Inflammatory macrophage (primary cell): ENCODE measurements around the gene MAML3.

ENCODE experiments used
- DNase-seq, 2 donors: peaks; one replicate each; pipeline ENCODE4 v3.0.0-alpha.2; 2020 to 2022

MAML3 gene

DNA sequence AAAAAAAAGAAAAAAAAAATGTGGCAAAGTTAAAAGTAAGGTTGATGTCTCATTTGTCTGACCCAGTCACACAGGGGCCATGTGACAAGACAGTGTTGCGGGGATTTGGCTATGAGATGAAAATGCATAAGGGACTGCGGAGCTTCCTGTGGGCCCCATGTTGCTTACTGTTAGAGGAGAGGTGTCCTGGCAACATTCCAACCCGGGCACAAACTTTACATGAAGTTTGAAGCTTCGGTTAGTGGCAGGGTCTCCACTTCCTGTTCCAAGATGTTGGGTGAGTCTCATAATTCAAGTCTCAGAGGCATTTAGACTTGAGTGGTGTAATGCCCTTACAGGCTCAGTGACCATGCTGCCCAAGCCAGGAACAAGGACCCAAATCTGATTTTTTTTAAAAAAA, 111.3 kb downstream of the MAML3 start:
- no peak for DNase-seq

DNA sequence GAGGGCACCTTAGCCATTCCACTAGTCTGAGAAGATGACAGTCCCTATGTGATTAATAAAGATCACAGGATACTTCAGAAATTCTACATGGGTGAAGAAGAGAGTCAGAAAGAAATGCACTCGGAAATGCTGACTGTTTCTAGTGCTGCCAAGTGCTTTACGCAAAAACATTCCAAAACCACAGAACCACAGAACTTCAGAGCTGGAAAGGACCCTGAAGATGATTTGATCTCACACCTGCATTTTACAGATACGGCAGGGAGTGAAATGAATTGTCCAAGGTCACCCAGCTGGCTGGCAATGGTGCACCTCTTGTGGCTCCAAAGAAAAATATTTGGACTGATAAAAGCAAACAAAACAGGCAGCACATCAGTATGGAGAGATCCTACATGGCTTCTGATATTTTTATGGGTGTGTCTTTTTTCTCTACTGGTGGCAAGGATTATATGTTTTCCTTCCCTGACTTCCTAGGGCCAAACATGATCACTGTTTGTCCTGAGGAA, 115.9 kb downstream of the MAML3 start:
- no peak for DNase-seq

DNA sequence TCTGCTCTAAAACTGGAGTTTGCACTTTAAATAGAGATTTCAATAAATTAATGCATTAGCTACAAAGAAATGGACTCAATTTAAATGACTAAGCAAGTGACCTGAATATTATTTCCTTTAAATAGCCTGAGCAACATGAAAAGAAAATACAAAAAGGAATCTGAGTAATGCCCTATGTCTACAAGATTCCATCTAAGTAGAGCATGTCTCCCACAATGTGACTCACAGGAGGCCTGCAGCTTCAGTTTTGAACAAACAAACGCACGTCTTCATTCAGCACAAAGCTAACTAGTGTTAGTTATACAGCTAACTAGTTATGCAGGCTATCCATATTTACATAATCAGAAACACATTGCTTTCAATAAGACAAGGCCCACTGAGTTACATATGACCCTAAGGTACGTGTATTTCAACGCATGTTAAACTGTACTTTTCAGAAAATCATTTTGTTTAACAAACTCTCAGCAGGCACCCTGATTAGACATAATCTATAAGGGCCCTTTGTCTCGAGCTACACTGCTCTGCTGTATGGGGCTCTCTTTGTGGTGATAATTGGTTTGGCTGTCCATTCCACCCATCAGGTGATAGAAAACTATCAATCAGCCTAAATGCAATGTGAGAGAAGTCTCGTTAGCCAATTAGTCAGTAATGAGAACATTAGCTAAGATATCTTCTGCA, 116.5 kb downstream of the MAML3 start:
- no peak for DNase-seq

DNA sequence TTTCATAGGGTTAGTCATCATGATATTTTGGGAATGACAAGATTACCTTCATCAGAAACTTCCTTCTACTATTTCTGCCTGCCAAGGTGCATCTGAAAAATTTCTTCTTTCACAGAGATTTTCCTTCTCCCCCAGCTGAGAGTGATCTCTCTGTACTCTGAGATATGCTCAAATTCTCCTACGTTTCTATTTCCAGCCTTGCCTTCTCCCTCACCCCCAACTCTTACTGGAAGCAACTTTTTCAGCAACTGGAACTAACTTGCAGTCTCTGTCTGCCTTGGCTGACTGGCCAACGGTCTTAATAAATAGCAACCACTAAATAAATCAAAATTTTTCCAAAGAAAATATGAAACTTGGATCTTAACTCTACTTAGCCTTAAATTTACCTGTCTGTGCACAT, 122.3 kb downstream of the MAML3 start:
- DNase-seq: no peak

DNA sequence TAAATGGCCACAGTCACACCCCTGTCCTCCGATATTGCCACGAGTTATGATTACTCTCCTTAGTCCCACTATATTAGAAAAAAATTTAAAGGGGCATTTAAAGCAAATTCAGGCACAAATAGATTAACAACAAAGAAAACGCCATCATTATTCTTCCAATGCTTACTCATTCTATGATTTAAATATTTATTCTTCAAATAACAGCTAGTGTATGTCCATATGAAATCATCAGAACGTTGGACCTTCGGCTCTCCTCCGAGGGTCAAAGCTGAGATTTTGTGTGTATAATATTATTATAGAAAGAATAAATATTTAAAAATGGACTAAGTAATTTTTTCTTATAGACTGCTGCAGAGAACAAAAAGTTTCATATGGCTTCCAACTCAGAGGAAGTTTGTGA, 122.9 kb downstream of the MAML3 start:
- no peak for DNase-seq

DNA sequence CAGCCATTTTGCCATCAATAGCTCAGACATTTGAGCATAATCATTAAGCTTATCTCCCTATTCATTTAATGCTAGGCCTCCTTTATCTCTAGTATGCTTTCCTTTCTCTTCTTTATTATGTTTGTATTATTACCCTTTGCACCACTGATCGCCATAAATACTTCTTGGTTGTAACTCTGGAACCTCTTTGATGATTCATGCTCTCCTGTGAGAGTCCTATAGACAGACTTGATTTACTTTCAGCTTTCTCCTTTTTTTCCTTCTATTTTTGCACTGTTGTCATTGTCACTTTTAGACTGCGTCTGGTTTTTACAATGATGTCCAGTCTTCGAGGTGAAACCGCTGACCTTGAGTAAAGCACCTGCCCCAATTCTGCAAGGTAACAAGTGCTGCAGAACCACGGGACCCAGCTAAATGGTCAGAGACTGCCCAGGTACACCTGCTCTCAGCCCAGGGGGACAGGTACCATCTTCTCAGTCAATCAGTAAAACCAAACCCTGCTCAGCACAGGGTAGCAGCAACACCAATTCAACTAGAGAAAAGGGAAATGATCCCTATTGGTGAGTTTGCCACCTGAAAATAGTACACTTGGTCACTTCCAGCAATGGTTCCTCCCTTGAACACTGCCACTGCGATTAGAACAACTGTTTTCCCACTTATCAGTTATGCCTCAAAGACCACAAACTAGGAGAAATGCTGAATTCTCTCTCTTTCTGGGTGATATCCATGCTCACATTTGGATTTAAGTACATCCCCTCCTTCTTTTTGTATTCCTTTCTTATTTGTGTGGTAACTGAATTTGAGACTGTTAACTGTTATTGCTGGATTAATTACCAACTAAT, 125.1 kb downstream of the MAML3 start:
- no peak for DNase-seq

DNA sequence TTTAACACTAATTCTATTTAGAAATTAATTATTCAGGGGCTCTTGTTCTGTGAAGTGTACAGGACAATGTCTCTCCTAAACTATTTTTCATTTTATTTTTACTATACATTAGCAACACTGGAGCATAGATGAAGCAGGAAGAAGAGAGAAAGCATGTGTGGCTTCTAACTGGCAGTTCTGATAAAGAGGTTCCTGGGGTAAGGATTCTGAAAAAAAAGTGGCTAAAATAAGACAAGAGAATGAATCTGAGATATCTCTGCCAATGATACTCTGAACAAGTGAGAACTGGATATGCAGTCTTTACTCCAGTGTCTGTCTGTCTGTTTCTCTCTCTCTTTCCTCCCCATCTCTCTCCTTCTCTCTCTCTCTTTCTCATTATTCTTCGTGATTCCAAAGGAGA, 125.9 kb downstream of the MAML3 start:
- no peak for DNase-seq

DNA sequence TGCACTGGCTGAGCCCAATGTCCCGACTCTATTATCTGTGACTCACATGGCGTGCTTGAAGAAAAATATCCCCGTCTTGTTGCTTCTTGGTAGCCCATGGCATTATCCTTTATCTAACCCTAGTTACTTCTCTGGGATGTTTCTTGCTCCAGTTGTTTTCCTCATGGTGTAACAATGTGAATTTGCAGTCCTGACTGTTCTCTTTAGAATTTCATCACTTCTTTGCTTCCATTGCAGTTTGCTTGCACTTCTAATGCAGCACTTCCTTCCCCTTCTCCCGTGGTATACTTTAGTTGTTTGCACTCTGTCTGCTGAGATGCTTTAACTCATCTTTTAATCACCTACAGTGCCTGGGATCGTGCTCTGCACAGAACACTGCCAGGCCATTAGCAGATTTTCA, 126.9 kb downstream of the MAML3 start:
- peak; percentile 24 to 61 for DNase-seq

DNA sequence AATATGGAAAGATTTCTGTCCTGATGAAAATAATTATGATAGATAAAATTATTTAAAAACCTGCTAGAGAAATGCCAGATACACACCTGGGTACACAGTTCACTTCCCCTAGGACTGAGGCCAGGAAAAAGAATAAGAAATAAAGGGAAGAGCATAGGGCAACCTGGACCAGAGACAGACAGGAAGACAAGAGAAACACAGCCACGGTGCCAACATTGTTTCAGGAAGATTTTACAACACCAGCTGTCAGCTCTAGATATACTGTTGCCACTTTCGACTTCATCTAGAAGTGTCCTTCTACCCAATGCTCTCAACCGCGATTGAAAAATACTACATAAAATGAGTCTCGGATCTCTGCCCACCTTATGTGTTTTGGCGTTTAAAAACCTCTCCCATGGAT, 128.5 kb downstream of the MAML3 start:
- no peak for DNase-seq

DNA sequence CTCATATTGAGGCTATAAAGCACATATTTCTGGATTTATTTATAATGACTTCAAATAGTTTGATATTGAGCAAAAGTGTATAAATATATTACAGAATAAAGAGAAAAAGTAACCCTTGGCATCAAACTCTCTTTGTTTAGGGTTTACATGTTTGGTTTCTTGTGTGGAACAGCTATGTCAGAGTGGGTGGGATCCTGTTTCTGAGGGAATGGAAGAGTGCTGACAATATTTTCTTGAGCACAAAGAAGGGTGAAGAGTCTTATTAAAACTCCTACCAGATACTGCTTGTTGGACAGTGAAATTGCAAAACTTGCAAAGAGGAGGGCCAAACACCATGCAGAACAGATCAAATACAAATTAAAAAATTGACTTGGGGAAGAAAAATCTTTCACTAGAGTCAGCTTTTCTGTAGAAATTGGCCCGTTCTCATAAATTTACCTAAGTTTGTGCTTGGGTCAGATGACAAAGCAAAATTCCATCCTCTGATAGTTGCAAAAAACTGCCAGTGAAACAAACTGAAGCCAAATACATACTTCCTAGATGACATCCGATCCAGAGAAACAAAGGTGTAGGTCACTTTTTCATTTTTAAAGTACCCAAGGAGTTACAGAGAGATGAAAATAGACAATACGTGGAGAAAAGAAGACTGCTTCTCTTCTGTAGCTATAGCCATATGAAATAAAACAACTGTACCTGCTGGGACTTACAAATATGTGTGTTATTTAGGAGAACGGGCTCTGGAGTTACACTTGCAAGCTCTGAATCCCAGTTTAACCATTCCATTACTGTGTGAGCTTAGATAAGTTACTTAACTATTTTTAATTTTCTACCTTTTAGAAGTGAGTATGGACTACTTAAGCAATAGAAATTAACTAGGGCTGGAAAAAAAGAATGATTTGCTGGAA, 133.3 kb downstream of the MAML3 start:
- DNase-seq: no peak

DNA sequence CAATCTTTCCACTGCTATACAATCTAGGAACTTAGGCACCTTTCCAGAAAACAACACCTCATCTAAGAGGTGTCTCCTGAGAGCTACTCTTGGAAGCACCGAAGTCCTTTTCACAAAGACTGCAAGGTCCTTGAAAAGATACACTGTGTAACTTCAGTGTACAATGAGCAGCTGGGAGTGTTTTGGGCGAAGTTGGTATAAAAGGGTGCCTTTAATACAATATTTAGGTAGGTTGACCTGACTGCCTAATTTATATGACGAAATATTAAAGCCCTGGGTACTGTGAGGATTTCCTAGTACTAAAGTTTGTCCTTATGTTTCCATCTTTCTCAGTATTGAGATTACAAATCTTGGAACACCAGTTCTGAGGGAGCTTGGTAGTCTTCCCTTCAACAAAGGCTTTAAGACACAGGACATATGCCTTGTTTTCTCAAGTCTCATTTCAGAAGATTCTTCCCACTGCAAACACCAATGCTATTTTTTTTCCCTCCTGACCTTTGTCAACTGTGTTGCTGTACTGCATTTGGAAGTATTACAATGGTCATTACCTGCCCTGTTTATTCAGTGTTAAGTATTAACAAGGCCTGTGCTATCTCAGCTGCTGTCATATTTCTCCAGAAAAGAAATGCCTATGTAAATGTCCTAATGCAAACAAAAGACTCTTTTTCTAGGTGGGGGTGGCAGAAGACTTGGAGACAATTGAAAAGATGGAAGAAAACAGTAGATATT, 134.2 kb downstream of the MAML3 start:
- no peak for DNase-seq

DNA sequence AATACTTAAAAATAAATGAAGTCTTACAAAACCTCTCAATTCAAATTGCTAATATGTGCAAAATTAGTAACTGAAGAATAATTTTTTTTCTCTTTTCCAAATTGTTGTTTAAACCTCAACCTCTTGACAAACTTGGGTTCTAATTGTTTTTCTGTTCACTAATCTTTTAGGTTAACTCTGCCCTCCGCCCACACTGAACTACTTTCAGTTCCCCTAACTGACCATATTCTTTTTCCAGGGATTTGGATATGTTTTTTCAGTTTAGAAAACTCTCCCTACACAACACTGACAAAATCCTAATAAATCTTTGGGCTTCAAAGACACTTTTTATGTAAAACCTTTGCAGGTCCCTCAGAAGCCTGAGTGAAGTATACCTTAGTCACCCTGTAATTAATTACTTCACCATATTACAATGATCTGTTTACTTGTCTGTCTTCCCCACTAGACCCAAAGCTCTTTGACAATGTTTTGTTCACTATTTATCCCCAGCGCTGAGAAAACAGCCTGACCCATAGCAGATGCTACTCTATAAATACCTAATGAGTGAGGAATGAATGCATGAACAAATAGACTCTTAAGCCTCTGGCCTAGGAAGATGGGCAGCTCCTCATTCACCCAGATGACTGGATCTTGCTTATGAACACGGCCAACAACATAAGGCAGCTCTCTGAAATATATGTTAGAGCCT, 134.9 kb downstream of the MAML3 start:
- DNase-seq: peak; percentile 69 to 73

DNA sequence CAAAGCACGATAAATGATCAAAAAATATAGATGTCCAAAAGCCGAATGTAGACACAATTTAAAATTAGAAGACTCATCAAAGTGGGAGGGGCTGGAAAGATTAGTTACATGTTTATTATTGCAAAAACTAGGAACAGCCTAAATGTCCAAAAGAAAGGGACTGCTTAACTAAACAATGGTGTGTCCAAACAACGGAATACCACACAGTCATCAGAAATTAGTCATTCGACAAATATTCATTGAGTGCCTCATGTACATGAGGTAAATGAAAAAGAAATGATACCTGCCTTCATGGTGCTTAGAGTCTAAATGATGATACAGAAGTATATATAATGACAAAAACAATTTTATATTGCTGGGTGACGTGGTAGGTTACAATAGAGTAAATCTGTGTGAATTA, 139.7 kb downstream of the MAML3 start:
- DNase-seq: no peak

DNA sequence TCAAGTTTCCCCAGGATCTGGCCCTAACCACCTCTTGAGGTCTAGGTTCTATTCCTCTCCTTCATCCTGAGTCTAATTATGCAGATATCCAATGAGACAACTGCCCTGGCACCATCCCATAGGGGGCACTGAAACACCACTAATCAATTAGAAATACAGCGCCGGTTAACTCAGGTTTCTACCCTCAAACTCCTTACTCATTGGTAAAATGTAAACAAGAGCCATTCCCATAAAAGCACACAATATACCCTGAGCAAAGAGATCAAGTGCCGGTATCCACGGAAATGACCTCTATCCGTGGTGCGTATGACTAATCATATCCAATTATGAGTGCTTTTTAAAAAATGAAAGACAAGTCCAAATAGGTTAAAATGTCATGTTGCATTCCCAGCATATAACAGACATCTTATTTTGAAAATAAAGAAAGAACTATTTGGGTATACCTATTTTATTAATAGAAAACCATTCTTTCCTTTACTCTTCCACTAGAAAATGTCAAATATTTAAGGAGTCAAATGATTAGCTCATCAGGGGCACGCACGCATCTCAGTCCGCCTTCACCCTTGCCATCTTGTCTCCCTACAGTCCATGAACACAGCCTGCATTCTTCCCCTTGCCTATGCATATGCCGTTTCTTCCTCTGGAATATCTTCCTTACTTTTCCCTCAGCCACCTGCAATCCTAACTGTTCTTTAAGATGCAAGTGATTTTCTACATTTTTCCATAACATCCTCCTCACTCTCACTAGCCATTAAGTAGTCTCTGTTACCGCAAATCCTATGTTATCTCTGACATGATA, 141.1 kb downstream of the MAML3 start:
- DNase-seq: peak; percentile 62 to 69

DNA sequence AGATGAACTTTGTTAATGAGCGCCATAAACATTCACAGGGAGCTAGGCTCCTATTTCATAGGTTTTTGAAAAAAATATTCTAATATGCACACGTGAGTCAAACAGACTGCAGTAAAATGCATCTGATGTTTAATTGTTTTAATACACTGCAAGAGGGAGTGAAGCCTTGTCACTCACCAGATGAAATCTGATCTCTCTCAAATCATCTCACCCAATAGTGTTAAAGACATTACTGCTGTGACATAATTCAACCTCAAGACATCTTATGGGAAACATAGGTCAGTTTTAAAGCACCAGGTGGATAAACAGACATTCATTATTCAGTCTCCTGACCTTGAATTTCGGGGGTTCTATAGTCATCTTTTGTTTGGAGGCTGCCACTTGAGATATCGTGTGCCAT, 148.3 kb downstream of the MAML3 start:
- DNase-seq: no peak

DNA sequence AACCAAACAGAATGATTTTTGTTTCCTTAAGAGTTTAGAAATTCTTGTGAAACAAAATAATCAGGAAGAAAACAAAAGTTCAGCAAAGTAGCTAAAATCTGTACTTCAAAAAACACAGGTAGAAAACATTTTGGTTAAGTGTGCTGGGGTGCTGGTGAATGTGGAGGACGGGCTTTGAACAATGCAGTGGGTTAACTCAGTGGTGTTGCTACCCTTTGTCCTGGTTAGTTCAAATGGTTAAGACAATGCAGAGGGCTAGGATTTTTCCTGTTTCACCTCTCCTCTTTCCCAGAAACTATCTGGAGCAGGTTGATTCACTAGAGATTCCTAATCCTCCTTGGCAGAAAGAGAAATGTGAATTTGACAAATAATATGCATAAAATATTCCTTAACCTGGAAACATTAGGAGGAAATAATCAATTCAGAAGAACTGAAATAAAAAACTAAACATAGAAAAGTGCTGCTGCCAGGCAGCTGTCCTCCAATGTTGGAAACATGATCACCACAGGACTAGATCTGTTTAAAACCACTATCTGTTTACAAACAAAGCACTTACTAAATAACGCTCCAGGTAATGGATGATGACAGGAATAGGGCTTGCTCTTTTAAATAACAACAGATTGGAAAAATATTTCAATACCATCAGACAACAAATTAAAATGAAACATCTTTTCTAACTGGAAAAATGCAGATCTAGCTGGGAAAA, 148.9 kb downstream of the MAML3 start:
- no peak for DNase-seq

DNA sequence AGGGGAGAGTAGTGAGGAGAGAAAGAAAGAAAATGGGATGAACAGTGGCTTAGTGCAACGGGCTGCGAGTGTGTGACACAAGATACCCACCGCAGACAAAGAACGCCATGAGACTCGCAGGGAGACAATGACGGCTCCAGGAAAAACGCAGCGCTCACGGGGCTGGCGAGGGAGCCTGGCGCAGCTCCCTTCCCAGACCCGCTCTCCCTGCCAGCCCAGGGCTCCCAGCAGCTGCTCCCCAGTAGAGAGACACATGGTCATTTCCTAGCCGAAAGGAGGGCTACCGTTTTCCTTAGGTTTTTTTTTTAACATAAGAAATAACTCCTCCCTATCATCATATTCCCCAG, 149.5 kb downstream of the MAML3 start:
- no peak for DNase-seq

DNA sequence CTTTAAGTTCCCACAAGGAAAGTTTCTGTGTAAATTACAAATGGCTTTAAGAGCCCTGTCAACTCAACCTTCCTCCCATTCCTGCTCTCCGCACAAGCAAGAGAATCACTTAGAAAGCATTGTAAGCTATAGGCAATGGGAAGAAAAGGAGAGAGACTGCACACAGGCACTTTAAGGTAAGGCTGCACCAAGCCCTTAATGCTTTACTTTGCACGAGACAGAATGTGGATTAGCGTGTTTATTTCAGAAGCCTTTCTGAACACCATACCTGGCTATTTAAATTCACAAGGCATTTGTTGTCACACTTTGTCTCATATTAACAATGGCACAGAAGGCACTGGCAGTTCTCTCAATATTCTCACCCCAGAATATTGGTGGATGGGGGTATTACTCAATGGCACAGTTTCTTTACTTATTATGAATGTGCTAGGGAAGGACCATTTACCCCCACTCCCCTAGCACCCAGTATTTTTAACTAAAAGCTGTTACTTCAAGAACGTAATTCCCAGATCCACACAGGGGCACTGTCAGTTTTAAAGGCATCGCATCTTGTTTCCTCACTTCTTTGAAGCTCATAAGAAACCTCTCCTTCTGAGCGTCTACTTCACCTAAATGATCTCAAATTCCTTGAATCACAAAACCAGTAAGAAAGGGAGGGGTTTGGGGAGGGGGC, 150.0 kb downstream of the MAML3 start:
- no peak for DNase-seq

DNA sequence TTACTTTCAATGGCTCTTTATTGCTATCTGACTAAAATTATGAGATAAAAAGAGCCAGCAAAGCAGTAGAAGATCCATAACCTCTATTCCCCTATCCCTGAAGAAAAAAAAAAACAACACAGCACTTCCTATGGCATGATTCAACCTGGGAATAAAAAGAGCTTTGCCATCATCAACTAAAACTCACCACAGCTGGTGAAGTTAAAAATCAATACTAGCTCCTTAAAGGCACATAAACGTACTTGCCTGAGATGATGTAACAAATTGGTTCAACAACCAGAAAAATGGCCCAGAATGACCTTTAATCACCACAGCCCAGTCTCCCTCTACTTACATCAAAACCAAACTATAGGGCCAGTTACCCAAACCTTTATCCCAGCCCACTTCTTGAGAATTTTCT, 153.8 kb downstream of the MAML3 start:
- no peak for DNase-seq
